ENCODE measurements around the gene MSANTD4.

The MSANTD4 gene

DNA sequence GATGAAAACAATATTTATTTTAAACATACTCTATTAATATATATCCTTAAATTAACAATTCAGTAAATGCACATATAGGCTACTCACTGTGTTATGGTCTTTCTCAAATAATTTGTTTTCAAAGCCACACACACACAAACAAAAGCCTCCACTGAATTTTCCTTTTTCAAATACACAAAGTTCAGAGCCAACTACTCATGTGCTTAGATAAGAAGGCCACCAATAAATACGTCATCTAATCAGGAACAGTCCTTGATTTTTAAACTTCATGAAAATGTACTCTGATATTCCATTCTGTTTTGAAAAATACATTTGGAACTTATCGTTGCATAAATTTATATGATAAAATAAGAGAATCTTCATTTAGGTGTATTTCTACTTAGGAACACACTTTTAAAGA is 29.1 kb upstream of the MSANTD4 start:
- TF ChIP-seq, protein P1, sequence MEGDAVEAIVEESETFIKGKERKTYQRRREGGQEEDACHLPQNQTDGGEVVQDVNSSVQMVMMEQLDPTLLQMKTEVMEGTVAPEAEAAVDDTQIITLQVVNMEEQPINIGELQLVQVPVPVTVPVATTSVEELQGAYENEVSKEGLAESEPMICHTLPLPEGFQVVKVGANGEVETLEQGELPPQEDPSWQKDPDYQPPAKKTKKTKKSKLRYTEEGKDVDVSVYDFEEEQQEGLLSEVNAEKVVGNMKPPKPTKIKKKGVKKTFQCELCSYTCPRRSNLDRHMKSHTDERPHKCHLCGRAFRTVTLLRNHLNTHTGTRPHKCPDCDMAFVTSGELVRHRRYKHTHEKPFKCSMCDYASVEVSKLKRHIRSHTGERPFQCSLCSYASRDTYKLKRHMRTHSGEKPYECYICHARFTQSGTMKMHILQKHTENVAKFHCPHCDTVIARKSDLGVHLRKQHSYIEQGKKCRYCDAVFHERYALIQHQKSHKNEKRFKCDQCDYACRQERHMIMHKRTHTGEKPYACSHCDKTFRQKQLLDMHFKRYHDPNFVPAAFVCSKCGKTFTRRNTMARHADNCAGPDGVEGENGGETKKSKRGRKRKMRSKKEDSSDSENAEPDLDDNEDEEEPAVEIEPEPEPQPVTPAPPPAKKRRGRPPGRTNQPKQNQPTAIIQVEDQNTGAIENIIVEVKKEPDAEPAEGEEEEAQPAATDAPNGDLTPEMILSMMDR (IDR thresholded peaks at IDR 0.05; ENCODE audit: low read depth, low read length), result no peak
- no peak for DNase-seq (ENCODE audit: extremely low read depth, low read depth)

DNA sequence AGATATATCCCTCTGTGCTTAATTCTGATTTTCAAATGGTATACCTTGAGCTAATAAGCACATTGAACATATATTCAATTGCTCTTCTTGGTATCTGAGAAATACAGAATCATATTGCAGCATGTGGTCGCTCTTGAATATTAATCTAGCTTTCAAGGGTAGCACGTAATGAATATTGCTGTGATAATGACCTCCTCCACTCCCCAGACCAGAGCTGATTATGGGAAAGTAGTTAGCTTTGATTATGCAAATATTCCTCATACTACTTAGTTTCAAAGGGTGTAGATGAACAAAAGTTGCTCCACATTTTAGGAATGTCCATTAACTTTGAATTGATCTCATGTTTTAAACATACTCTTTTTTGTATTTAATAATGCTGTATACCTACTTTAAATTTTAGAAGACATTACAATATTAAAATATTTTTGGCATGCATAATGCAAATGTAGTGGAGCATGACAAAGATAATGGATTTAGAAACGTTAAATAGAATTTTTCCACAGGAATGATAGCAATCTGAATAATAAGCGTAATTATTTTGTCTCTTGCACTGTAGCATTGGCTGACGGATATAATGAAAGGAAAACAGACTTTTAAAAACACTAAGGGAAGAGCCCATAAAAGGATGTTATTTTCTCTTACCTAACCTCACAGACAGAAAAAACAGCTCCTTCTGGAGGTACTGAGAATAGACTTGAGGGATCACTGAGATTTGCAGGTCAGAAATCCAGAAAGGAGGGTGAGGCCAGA is 27.9 kb upstream of the MSANTD4 start:
- DNase-seq (ENCODE audit: extremely low read depth, low read depth), result no peak
- TF ChIP-seq, protein P1 (IDR thresholded peaks at IDR 0.05; ENCODE audit: low read depth, low read length), result no peak

- no peak for DNase-seq (ENCODE audit: extremely low read depth, low read depth)
- TF ChIP-seq, protein P1 (IDR thresholded peaks at IDR 0.05; ENCODE audit: low read depth, low read length), result no peak
These were observed 25.6 kb upstream of the MSANTD4 start for GRCh38 chr11:106047631-106048030.

GRCh38 chr11:106043540-106043939 is 21.5 kb upstream of the MSANTD4 start:
- no peak for DNase-seq (ENCODE audit: extremely low read depth, low read depth)
- TF ChIP-seq, protein P1 (IDR thresholded peaks at IDR 0.05; ENCODE audit: low read depth, low read length), result no peak

- TF ChIP-seq, protein P1 (IDR thresholded peaks at IDR 0.05; ENCODE audit: low read depth, low read length), result no peak
- DNase-seq (ENCODE audit: extremely low read depth, low read depth), result no peak
These were observed 10.8 kb upstream of the MSANTD4 start for GRCh38 chr11:106032861-106033260.

DNA sequence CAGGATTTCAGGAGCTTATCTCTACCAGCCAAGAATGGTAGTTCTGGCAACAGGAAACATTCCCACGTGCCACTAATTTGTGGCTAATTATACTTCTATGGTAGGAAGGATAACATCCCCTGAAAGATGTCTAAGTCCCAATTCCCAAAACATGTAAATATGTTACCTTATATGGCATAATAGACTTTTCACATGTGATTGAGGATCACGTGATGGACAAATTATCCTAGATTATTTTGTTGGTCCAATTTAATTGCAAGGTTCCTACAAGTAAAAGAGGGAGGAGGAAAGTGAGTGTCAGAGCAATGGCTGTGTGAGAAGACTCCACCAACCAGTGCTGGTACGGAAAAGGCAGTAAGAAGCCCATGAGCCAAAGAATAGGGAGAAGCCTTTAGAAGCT is 9.9 kb upstream of the MSANTD4 start:
- DNase-seq (ENCODE audit: extremely low read depth, low read depth), result no peak
- TF ChIP-seq, protein P1 (IDR thresholded peaks at IDR 0.05; ENCODE audit: low read depth, low read length), result no peak

- no peak for DNase-seq (ENCODE audit: extremely low read depth, low read depth)
- TF ChIP-seq, protein P1 (IDR thresholded peaks at IDR 0.05; ENCODE audit: low read depth, low read length), result no peak
These were observed 9.3 kb upstream of the MSANTD4 start for GRCh38 chr11:106031202-106031810.

All from AG09319 (cell line).